CD4-positive, alpha-beta memory T cell (primary cell): ENCODE data around the gene ACAD8. TPM values are rescaled to one million over a fixed set of nuclear protein-coding genes. Genes with fewer than 3 reads are reported as not detected.

Experiments used
- polyA plus RNA-seq, 2 donors: library from polyadenylated mRNA; unstranded; fragments of 300-500 nt; fragmentation: Illumina TruSeq; gene quantifications; one replicate each; pipeline ENCODE4 v1.2.3, GENCODE V29; 2021
- total RNA-seq, 2 experiments: library from RNA; stranded (reverse); gene quantifications; one replicate each; pipeline ENCODE4 v1.2.3, GENCODE V29; 2021

The ACAD8 gene
- total and polyA plus RNA-seq, 4 experiments from 2014 or later, result 17.8 to 38.6 (median 29.6) TPM

Other genes with a start within 250 kb of the ACAD8 start
- 1 to 10 TPM; 6.8 to 8.3 TPM for gene JAM3, start 184.5 kb upstream of the ACAD8 start, total RNA-seq
- gene JAM3, start 184.5 kb upstream of the ACAD8 start, polyA plus RNA-seq, result 1 to 10 TPM; 6.5 to 6.6 TPM
- gene NCAPD3, start 29.6 kb upstream of the ACAD8 start, total RNA-seq, result 10 to 100 TPM; 39.9 to 41.8 TPM
- 10 to 100 TPM; 14.3 to 14.6 TPM for gene NCAPD3, start 29.6 kb upstream of the ACAD8 start, polyA plus RNA-seq
- gene VPS26B, start 28.9 kb upstream of the ACAD8 start, total RNA-seq, result 10 to 100 TPM; 72.2 to 76.6 TPM
- gene VPS26B, start 28.9 kb upstream of the ACAD8 start, polyA plus RNA-seq, result 10 to 100 TPM; 49.6 to 56.7 TPM
- 10 to 100 TPM; 59.3 to 70.8 TPM for gene THYN1, start 216 bp upstream of the ACAD8 start, total RNA-seq
- 100 to 1,000 TPM; 118 to 163 TPM for gene THYN1, start 216 bp upstream of the ACAD8 start, polyA plus RNA-seq
- gene GLB1L3, start 22.8 kb downstream of the ACAD8 start, total RNA-seq, result 1 to 10 TPM; 1.2 to 1.5 TPM
- gene GLB1L3, start 22.8 kb downstream of the ACAD8 start, polyA plus RNA-seq, result 1 to 10 TPM; 2.8 to 4.9 TPM
- gene GLB1L2, start 78.4 kb downstream of the ACAD8 start, total RNA-seq, result 1 to 10 TPM; 1.2 to 1.5 TPM
- gene GLB1L2, start 78.4 kb downstream of the ACAD8 start, polyA plus RNA-seq, result under 1 TPM; 0.43 to 0.79 TPM
- gene B3GAT1, start 158.7 kb downstream of the ACAD8 start, total RNA-seq, result under 1 TPM; 0.44 to 0.47 TPM
- not detected for gene B3GAT1, start 158.7 kb downstream of the ACAD8 start, polyA plus RNA-seq